Transverse colon (tissue), 4 donors: ENCODE results near the gene NIPAL1.

Experiments
- POLR2A ChIP-seq: fragments of 450-650 bp; IDR thresholded peaks from one replicate; pipeline ENCODE4 v1.6.1; 2016; ENCODE audit warnings: antibody characterized with exemption, mild to moderate bottlenecking, moderate library complexity
- POLR2AphosphoS5 ChIP-seq, 3 donors: sonication (generic); formaldehyde crosslinking; IDR thresholded peaks; one replicate each; pipeline ENCODE4 v1.6.1; 2016; ENCODE audit warnings: antibody characterized with exemption in 3 of 3
- TF ChIP-seq, protein P1 (sequence below), 5 experiments: fragments of 200-600 bp in 3 of 5; fragments of 450-650 bp in 2 of 5; sonication (generic) in 3 of 5; IDR thresholded peaks; 1 replicate in 2 of 5; 2 replicates in 3 of 5; pipeline ENCODE4 v1.5.1; 2016 to 2017; ENCODE audit warnings: antibody characterized with exemption in 5 of 5, inconsistent platforms in 3 of 5, mild to moderate bottlenecking in 2 of 5, moderate library complexity in 1 of 5

DNA sequence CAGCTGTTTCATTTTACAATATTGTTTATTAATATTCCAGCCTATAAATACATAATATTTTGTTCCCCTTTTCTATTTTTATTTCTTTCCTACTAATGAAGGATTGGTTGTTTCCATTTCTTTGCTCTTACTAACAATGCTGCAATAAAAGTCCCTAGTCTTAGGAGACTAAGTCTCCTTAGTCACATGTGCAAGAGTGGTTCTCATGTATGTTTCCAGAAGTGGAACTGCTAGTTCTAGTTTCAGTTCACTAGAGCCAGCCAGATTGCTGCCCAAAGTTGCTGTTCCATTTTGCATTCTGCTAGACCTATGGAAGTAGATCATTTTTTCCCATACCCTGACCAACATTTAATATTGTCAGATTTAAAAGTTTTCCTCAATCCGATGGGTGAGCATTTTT lies 44.4 kb upstream of the NIPAL1 start:
- TF ChIP-seq, protein P1, sequence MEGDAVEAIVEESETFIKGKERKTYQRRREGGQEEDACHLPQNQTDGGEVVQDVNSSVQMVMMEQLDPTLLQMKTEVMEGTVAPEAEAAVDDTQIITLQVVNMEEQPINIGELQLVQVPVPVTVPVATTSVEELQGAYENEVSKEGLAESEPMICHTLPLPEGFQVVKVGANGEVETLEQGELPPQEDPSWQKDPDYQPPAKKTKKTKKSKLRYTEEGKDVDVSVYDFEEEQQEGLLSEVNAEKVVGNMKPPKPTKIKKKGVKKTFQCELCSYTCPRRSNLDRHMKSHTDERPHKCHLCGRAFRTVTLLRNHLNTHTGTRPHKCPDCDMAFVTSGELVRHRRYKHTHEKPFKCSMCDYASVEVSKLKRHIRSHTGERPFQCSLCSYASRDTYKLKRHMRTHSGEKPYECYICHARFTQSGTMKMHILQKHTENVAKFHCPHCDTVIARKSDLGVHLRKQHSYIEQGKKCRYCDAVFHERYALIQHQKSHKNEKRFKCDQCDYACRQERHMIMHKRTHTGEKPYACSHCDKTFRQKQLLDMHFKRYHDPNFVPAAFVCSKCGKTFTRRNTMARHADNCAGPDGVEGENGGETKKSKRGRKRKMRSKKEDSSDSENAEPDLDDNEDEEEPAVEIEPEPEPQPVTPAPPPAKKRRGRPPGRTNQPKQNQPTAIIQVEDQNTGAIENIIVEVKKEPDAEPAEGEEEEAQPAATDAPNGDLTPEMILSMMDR (IDR thresholded peaks at IDR 0.05), result no peak
- TF ChIP-seq POLR2AphosphoS5 (IDR thresholded peaks at IDR 0.05), result no peak
- TF ChIP-seq POLR2A, result no peak
